Ascending aorta (tissue), 2 donors: ENCODE data around the gene MTARC2. TPM values are rescaled to one million over a fixed set of nuclear protein-coding genes. Genes with fewer than 3 reads are reported as not detected.

Experiments
- DNase-seq, 2 donors: peaks; one replicate each; pipeline ENCODE4 v3.0.0-alpha.2; 2019; ENCODE audit warnings: low spot score in 2 of 2
- H3K27ac ChIP-seq, 2 donors: fragments of 200-600 bp; sonication (generic); one replicate each; pipeline ENCODE4 v1.5.1; 2016 to 2017; ENCODE audit warnings: mild to moderate bottlenecking in 1 of 2
- H3K27me3 ChIP-seq: fragments of 200-600 bp; sonication (generic); one replicate; pipeline ENCODE4 v1.5.1; 2017
- H3K36me3 ChIP-seq, 2 donors: fragments of 200-600 bp; sonication (generic); one replicate each; pipeline ENCODE4 v1.5.1; 2016
- H3K4me1 ChIP-seq, 2 donors: fragments of 200-600 bp; sonication (generic); one replicate each; pipeline ENCODE4 v1.5.1; 2016 to 2017; ENCODE audit warnings: mild to moderate bottlenecking in 1 of 2
- H3K4me3 ChIP-seq, 2 donors: fragments of 200-600 bp; sonication (generic); one replicate each; pipeline ENCODE4 v1.5.1; 2016 to 2017; ENCODE audit warnings: mild to moderate bottlenecking in 1 of 2
- H3K9me3 ChIP-seq, 2 donors: fragments of 200-600 bp; sonication (generic); one replicate each; pipeline ENCODE4 v1.5.1; 2016
- intact Hi-C: fragments of 100-400 bp; cut with DNase I; formaldehyde crosslinking; loops from one replicate; pipeline ENCODE4 v1.15.1; 2023
- total RNA-seq: library from RNA; depleted of rRNA; stranded (reverse); fragments of >200 nt; gene quantifications from one replicate; pipeline ENCODE4 v1.1.0, GENCODE V29; 2016
- TF ChIP-seq, protein P1 (sequence below), 3 experiments: fragments of 200-600 bp in 2 of 3; fragments of 450-650 bp in 1 of 3; sonication (generic) in 2 of 3; IDR thresholded peaks; one replicate each; pipeline ENCODE4 v1.5.1; 2016 to 2019; ENCODE audit warnings: antibody characterized with exemption in 3 of 3, mild to moderate bottlenecking in 1 of 3, moderate library complexity in 1 of 3

Gene MTARC2
- total RNA-seq, 1 donor from 2014 or later = 23.7 TPM

DNA sequence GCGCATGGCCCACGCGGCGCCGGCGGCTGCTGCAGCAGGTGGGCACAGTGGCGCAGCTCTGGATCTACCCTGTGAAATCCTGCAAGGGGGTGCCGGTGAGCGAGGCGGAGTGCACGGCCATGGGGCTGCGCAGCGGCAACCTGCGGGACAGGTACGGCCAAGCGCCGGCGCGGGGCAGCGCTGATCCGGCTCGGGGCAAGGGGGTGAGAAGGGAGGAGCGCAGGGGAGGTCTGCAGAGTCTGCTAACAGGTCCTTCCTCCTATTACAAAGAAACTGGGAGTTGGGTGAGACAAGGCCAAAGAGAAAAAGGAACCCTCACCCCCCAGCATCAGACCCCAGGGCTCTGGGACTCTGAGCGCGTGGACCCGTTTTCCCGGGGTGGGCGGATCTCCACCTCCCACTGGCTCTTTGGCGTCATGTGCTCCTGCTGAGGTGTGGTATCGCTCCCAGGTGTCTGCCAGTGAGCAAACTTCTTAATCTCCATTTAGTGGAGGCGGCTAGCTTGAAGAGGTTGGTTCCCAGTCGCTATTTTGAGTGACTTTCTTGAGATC is 39.0 kb downstream of the MTARC2 start:
- peak overlapping the region; percentile 78 for H3K4me3 ChIP-seq
- TF ChIP-seq, protein P1, sequence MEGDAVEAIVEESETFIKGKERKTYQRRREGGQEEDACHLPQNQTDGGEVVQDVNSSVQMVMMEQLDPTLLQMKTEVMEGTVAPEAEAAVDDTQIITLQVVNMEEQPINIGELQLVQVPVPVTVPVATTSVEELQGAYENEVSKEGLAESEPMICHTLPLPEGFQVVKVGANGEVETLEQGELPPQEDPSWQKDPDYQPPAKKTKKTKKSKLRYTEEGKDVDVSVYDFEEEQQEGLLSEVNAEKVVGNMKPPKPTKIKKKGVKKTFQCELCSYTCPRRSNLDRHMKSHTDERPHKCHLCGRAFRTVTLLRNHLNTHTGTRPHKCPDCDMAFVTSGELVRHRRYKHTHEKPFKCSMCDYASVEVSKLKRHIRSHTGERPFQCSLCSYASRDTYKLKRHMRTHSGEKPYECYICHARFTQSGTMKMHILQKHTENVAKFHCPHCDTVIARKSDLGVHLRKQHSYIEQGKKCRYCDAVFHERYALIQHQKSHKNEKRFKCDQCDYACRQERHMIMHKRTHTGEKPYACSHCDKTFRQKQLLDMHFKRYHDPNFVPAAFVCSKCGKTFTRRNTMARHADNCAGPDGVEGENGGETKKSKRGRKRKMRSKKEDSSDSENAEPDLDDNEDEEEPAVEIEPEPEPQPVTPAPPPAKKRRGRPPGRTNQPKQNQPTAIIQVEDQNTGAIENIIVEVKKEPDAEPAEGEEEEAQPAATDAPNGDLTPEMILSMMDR (IDR thresholded peaks at IDR 0.05) = no peak
- no peaks in the 10 kb centered on the region for H3K27me3 ChIP-seq
- H3K36me3 ChIP-seq = no peaks in the 10 kb centered on the region
- peak overlapping the region; percentile 53 to 77 for H3K27ac ChIP-seq
- peaks cover 8 to 20% of the 10 kb centered on the region in 2 donors for H3K4me1 ChIP-seq
- no peaks in the 10 kb centered on the region for H3K9me3 ChIP-seq
- peak in 1 of 2 donors; percentile 53 for DNase-seq
- intact Hi-C loops = loop anchor here (5.0 kb wide), 1 partner anchor 55 kb away; no protein-coding TSS in a partner anchor

GRCh38 chr1:220788900-220789299 is 40.8 kb downstream of the MTARC2 start:
- Histone ChIP-seq H3K27ac (peak overlapping the region in 1 of 2 donors; percentile 29), H3K4me1 (peaks cover 8 to 20% of the 10 kb centered on the region in 2 donors), H3K4me3 (no peak overlapping the region), H3K36me3 (no peaks in the 10 kb centered on the region), H3K27me3 (no peaks in the 10 kb centered on the region), H3K9me3 (no peaks in the 10 kb centered on the region)
- intact Hi-C loops = loop anchor here (5.0 kb wide), 1 partner anchor 57 kb away; no protein-coding TSS in a partner anchor
- TF ChIP-seq, protein P1 (IDR thresholded peaks at IDR 0.05) = no peak
- DNase-seq = peak in 1 of 2 donors; percentile 58

GRCh38 chr1:220789532-220790147 is 41.5 kb downstream of the MTARC2 start:
- Histone ChIP-seq H3K27me3 (no peaks in the 10 kb centered on the region), H3K4me3 (no peak overlapping the region), H3K27ac (no peak overlapping the region), H3K4me1 (peaks cover 8 to 20% of the 10 kb centered on the region in 2 donors), H3K9me3 (no peaks in the 10 kb centered on the region), H3K36me3 (no peaks in the 10 kb centered on the region)
- TF ChIP-seq, protein P1 (IDR thresholded peaks at IDR 0.05) = no peak
- peak in 1 of 2 donors; percentile 34 for DNase-seq
- intact Hi-C loops = loop anchor here (5.0 kb wide), 1 partner anchor 57 kb away; no protein-coding TSS in a partner anchor

- intact Hi-C loops = no loop called here
- Histone ChIP-seq H3K9me3 (no peaks in the 10 kb centered on the region), H3K36me3 (no peaks in the 10 kb centered on the region), H3K4me1 (peaks cover 8 to 14% of the 10 kb centered on the region in 2 donors), H3K27ac (peak overlapping the region; percentile 71 to 74), H3K27me3 (no peaks in the 10 kb centered on the region), H3K4me3 (no peak overlapping the region)
- TF ChIP-seq, protein P1 (IDR thresholded peaks at IDR 0.05) = no peak
- no peak for DNase-seq
These were observed 43.2 kb downstream of the MTARC2 start for GRCh38 chr1:220791285-220791684.

GRCh38 chr1:220791956-220792355 is 43.8 kb downstream of the MTARC2 start:
- Histone ChIP-seq H3K27me3 (no peaks in the 10 kb centered on the region), H3K9me3 (no peaks in the 10 kb centered on the region), H3K36me3 (no peaks in the 10 kb centered on the region), H3K4me1 (peaks cover 8 to 13% of the 10 kb centered on the region in 2 donors), H3K4me3 (no peak overlapping the region), H3K27ac (peak overlapping the region; percentile 71 to 74)
- TF ChIP-seq, protein P1 (IDR thresholded peaks at IDR 0.05) = no peak
- intact Hi-C loops = no loop called here
- no peak for DNase-seq
